Transverse colon (tissue), 3 donors: ENCODE data around the gene OSCAR.

ENCODE experiments used
- CTCF ChIP-seq, 5 experiments: fragments of 200-600 bp in 3 of 5; fragments of 450-650 bp in 2 of 5; sonication (generic) in 3 of 5; IDR thresholded peaks; 1 replicate in 2 of 5; 2 replicates in 3 of 5; pipeline ENCODE4 v1.5.1; 2016 to 2017; ENCODE audit warnings: antibody characterized with exemption in 5 of 5, inconsistent platforms in 3 of 5, mild to moderate bottlenecking in 2 of 5, moderate library complexity in 1 of 5
- POLR2A ChIP-seq: fragments of 450-650 bp; IDR thresholded peaks from one replicate; pipeline ENCODE4 v1.6.1; 2016; ENCODE audit warnings: antibody characterized with exemption, mild to moderate bottlenecking, moderate library complexity

DNA sequence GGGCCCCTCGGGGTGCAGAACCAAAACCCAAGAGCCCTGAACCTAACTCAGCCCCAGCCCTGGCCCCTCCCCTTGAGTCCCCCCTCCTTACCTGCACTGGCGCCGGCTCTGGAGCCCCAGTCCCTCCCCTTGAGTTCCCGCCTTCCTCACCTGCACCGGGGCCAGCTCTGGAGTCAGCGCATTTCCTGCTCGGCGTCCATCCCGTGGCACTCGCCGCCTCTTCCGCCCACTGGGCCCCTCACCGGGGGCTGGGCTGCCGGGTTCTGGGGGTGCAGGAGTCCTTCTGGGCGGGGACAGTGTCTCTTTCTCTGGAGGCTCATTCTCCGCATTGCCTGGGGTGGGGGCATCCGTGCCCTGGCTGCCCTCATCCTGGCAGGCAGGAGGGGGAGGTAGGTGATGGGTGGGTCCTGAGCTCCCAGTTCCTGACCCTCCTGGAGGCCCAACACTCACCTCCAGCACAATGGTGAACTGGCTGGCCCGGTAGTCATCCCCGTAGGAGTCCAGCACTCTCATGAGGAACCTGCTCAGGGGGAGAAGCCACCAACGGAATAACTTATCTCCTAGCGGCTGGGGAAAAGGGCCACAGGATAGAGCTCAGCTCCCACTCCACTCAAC, 7.4 kb upstream of the OSCAR start:
- no peak for TF ChIP-seq CTCF (IDR thresholded peaks at IDR 0.05)
- TF ChIP-seq POLR2A, result no peak
